Loucy (cell line): ENCODE measurements around the gene KRTAP10-10.

Experiments used
- EZH2phosphoT487 ChIP-seq: fragments of 200-600 bp; IDR thresholded peaks from 2 replicates; pipeline ENCODE4 v1.6.1; 2018; ENCODE audit warnings: antibody characterized with exemption, mild to moderate bottlenecking, moderate library complexity, borderline replicate concordance
- TF ChIP-seq, protein P1 (sequence below): fragments of 200-600 bp; sonication (generic); conservative IDR thresholded peaks from 2 replicates; pipeline ENCODE4 v1.5.1; 2014; ENCODE audit warnings: mild to moderate bottlenecking, antibody characterized with exemption, low read length

- TF ChIP-seq, protein P1, sequence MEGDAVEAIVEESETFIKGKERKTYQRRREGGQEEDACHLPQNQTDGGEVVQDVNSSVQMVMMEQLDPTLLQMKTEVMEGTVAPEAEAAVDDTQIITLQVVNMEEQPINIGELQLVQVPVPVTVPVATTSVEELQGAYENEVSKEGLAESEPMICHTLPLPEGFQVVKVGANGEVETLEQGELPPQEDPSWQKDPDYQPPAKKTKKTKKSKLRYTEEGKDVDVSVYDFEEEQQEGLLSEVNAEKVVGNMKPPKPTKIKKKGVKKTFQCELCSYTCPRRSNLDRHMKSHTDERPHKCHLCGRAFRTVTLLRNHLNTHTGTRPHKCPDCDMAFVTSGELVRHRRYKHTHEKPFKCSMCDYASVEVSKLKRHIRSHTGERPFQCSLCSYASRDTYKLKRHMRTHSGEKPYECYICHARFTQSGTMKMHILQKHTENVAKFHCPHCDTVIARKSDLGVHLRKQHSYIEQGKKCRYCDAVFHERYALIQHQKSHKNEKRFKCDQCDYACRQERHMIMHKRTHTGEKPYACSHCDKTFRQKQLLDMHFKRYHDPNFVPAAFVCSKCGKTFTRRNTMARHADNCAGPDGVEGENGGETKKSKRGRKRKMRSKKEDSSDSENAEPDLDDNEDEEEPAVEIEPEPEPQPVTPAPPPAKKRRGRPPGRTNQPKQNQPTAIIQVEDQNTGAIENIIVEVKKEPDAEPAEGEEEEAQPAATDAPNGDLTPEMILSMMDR, result no peak
- TF ChIP-seq EZH2phosphoT487, result no peak
These were observed 21.4 kb downstream of the KRTAP10-10 start for GRCh38 chr21:44658541-44658910.
